Fibroblast of skin of scalp (primary cell): ENCODE measurements around the gene TNKS1BP1. TPM values are rescaled to one million over a fixed set of nuclear protein-coding genes. Genes with fewer than 3 reads are reported as not detected.
"Not testable (repeated sequence)": the region's sequence is repeated elsewhere in the genome, so short reads cannot be mapped to it uniquely, and the experiment has no call there.

ENCODE experiments used
- DNase-seq: peaks from one replicate; pipeline ENCODE4 v3.0.0-alpha.2; 2013
- polyA plus RNA-seq, 2 experiments: library from polyadenylated mRNA; unstranded; fragments of 120-200 nt; gene quantifications; one replicate each; pipeline ENCODE4 v1.2.1, GENCODE V29; 2013; ENCODE audit not compliant: insufficient read length in 2 of 2

Gene TNKS1BP1, protein sequence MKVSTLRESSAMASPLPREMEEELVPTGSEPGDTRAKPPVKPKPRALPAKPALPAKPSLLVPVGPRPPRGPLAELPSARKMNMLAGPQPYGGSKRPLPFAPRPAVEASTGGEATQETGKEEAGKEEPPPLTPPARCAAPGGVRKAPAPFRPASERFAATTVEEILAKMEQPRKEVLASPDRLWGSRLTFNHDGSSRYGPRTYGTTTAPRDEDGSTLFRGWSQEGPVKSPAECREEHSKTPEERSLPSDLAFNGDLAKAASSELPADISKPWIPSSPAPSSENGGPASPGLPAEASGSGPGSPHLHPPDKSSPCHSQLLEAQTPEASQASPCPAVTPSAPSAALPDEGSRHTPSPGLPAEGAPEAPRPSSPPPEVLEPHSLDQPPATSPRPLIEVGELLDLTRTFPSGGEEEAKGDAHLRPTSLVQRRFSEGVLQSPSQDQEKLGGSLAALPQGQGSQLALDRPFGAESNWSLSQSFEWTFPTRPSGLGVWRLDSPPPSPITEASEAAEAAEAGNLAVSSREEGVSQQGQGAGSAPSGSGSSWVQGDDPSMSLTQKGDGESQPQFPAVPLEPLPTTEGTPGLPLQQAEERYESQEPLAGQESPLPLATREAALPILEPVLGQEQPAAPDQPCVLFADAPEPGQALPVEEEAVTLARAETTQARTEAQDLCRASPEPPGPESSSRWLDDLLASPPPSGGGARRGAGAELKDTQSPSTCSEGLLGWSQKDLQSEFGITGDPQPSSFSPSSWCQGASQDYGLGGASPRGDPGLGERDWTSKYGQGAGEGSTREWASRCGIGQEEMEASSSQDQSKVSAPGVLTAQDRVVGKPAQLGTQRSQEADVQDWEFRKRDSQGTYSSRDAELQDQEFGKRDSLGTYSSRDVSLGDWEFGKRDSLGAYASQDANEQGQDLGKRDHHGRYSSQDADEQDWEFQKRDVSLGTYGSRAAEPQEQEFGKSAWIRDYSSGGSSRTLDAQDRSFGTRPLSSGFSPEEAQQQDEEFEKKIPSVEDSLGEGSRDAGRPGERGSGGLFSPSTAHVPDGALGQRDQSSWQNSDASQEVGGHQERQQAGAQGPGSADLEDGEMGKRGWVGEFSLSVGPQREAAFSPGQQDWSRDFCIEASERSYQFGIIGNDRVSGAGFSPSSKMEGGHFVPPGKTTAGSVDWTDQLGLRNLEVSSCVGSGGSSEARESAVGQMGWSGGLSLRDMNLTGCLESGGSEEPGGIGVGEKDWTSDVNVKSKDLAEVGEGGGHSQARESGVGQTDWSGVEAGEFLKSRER (N-terminal part only)
- polyA plus RNA-seq (2013, experiment 1 of 2; ENCODE audit: insufficient read length), result 187 TPM
- 194 TPM for polyA plus RNA-seq (2013, experiment 2 of 2; ENCODE audit: insufficient read length)

DNA sequence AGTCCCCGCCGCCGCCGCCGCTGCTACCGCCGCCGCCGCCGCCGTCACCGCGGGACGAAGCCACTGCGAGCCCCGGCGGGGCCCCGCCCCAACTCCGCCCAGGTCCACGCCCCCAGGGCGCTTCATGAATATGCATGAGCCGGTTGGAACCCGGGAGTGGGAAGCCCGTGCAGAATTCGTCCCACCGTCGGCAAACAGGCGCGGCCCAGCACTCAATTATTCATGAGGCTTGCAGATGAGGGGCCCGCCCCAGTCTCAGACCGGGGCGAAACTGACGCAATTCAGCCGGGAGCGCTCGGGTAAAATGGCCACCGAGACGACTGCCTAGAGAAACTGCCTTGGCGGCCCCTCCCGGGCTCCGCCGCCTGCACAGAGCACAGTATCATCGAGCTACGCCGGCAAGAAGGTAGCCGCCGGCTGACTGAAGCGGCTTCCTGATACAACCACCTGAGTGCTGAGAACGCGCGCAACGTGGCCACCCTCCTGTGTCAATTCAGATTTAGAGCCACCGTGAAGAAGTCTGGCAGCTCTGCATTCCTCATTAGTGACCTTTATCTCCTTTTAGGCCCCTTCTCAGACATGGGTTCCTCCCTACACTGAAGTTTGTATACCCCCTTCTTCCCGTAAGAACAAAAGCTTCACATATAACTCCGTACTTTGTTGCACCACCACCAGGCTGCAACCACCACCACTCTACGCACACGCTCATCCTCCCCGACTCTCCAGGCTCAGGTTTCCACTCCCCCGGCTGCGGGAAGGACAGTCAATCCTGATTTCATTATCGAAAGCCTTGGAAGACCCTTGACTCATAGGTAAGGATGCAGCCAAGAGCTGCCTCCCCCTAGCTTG, at the start of gene TNKS1BP1:
TNKS1BP1 (minus strand) TSS at position 67 of the 849 bp plus-strand sequence. CDS start 3,067 bp downstream, outside the sequence.
- peak; percentile 99 for DNase-seq

- no peak for DNase-seq
Observed at GRCh38 chr11:57373146-57373545, 48.4 kb upstream of the TNKS1BP1 start.

- DNase-seq, result no peak
Observed at GRCh38 chr11:57370941-57371340, 46.2 kb upstream of the TNKS1BP1 start.

- no peak for DNase-seq
Observed at GRCh38 chr11:57370251-57370650, 45.5 kb upstream of the TNKS1BP1 start.

- no peak for DNase-seq
Observed at GRCh38 chr11:57368845-57369232, 44.1 kb upstream of the TNKS1BP1 start.

GRCh38 chr11:57368106-57368844, 43.5 kb upstream of the TNKS1BP1 start:
- DNase-seq, result no peak

GRCh38 chr11:57364851-57365660, 40.3 kb upstream of the TNKS1BP1 start:
- no peak for DNase-seq

DNA sequence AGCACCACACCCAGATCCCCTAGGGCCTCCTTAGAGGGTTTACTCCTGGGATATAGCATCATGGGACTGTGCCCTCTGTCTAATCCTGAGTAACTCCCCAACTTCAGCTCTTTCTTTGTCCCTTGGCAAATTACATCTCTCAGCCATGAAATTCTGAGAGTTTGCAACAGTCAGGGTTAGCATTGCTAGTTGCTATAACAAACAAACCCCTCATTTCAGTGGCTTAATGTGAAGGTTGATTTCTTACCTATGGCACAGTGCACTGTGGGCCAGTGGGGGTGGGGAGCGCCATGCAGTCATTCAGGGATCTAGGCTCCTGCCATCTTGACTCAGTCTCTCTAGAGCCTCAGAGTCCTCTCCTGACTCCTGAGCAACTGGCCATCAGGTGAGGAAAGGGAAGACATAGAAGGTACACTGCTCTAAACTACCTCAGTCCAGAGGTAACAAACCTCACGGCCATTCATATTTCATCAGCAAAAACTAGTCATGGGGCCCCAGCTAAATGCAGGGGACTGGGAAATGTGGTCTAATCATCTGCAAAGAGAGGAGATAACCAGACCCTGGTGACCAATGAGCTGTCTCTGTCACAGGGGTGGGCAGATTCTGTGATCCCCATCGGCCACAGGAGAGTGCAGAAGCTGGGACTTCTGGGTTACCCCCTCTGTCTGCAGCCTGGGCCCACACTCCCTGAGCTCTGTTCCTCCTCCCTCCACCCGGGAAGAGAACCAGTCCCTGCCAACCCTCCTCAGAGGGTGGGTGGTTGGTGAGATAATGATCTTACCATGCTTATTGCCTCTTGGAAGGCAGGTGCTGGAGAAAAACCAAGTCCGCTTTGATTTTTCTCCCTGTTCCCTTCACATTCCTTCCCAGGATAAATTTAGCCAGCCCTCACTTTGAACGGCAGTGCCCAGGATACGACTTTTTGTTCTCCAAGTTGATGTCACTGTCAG, 38.7 kb upstream of the TNKS1BP1 start:
- no peak for DNase-seq

- DNase-seq, result no peak
Observed at GRCh38 chr11:57361926-57362325, 37.2 kb upstream of the TNKS1BP1 start.

DNA sequence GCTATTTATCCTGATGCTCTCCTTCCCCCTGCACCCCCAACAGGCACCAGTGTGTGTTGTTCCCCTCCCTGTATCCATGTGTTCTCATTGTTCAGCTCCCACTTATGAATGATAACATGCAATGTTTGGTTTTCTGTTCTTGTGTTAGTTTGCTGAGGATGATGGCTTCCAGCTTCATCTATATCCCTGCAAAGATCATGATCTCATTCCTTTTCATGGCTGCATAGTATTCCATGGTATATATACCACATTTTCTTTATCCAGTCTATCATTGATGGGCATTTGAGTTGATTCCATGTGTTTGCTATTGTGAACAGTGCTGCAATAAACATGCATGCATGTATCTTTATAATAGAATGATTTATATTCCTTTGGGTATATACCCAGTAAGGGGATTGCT, 36.7 kb upstream of the TNKS1BP1 start:
- DNase-seq, result not testable (repeated sequence)

DNA sequence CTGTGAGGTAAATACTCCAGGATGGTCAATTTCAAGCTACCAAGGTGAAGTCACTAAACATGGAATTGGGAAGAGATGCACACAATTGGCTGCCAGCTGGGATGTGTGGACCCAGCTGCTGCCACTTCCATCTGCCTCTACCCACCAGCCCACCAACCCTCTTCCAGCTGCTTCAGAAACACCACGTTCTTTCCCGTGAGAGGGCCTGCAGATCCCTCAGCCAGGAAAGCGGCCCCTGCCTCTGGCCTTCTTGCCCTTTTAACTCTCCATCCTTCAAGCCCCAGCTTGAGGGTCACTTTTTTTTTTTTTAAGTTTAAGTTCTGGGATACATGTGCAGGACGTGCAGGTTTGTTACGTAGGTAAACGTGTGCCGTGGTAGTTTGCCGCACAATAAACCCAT, 36.2 kb upstream of the TNKS1BP1 start:
- DNase-seq, result no peak

- DNase-seq, result no peak
Observed at GRCh38 chr11:57359896-57360690, 35.3 kb upstream of the TNKS1BP1 start.

- DNase-seq, result no peak
Observed at GRCh38 chr11:57359396-57359795, 34.6 kb upstream of the TNKS1BP1 start.

DNA sequence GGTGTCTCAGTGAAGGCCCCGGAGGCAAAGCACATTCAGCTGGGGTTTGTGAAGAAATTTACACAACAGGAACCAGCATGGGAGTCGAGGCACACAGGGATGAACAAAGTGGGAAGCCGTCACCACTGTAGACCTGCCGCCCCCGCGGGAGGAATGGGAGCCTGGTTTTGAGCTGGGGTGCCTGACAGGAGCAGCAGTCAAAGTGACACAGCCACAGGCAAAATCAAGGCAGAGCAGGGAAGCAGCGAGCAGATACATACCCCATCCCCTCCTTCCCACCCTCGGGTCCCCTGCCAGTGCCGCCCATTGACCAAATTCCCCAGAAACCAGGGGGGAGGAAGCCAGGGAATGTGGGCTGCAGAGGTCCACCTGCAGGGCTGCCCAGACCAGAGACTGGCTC, 34.2 kb upstream of the TNKS1BP1 start:
- DNase-seq, result no peak

- DNase-seq, result no peak
Observed at GRCh38 chr11:57358543-57358961, 33.8 kb upstream of the TNKS1BP1 start.

DNA sequence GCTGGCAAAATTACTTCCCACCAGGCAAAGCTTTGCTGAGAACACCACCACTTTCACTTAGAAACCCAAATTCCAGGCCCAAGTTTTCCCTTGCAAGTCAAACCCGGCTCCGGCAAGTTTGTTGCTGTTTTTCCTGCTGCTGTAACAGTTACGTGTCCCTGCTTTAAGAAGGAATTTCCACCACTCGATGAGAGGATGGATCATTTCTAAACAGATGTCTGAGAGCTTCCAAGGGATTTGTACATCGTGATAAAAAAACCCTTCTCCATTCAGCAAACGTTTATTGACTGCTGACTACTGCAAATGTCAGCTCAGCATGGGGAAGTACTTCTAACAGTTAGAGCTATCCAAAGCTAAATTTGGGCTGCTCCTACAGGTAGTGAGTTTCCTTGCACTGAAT, 33.1 kb upstream of the TNKS1BP1 start:
- DNase-seq, result peak; percentile 8

- no peak for DNase-seq
Observed at GRCh38 chr11:57357310-57357709, 32.6 kb upstream of the TNKS1BP1 start.

DNA sequence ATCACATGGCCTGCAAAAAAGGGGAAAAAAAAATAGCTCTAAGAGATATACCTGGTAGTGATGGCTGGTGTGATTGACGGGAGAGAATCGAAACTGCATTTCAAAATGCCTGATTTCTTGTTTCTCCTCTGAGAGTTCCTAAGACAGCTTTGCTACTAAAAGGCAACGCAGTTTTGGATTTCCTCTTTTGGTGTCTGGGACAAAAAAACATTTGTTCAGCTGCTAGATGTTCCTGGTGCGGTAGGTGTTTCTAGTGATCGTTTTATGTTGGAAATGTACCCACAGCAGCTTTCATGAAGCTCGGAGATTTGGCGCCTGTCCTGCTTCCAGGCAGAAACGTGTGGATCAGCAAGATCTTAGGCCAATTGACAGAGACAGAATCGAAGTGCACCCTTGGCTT, 31.5 kb upstream of the TNKS1BP1 start:
- no peak for DNase-seq
